Karpas-422 (cell line): ENCODE results near the gene MRPL4. TPM values are rescaled to one million over a fixed set of nuclear protein-coding genes. Genes with fewer than 3 reads are reported as not detected.
A peak's percentile ranks its signal among the peaks of the same experiment; 100 is the strongest.

Experiments used
- DNase-seq: peaks from one replicate; pipeline ENCODE4 v3.0.0-alpha.2; 2015
- H2AFZ ChIP-seq: fragments of 200-600 bp; sonication (generic); 2 replicates; pipeline ENCODE4 v1.6.1; 2014; ENCODE audit warnings: antibody characterized with exemption, low read length, mixed read lengths
- H3K27ac ChIP-seq: fragments of 200-600 bp; sonication (generic); 2 replicates; pipeline ENCODE4 v1.5.1; 2014; ENCODE audit warnings: mild to moderate bottlenecking, low read length, moderate library complexity
- H3K27me3 ChIP-seq: fragments of 200-600 bp; sonication (generic); 2 replicates; pipeline ENCODE4 v1.6.1; 2014; ENCODE audit warnings: low read length, mixed read lengths
- H3K36me3 ChIP-seq: fragments of 200-600 bp; sonication (generic); 2 replicates; pipeline ENCODE4 v1.6.1; 2014; ENCODE audit warnings: low read length, mixed read lengths; ENCODE audit not compliant: insufficient read depth
- H3K4me1 ChIP-seq: fragments of 200-600 bp; sonication (generic); 2 replicates; pipeline ENCODE4 v1.6.1; 2014; ENCODE audit warnings: mild to moderate bottlenecking, low read length, mixed read lengths
- H3K4me2 ChIP-seq: fragments of 200-600 bp; sonication (generic); 2 replicates; pipeline ENCODE4 v1.6.1; 2014; ENCODE audit warnings: low read length, low read depth, mild to moderate bottlenecking; ENCODE audit not compliant: poor library complexity, severe bottlenecking
- H3K4me3 ChIP-seq: fragments of 200-600 bp; sonication (generic); 2 replicates; pipeline ENCODE4 v1.5.1; 2014; ENCODE audit warnings: mild to moderate bottlenecking, antibody characterized with exemption, low read length, mixed read lengths
- H3K79me2 ChIP-seq: fragments of 200-600 bp; sonication (generic); 2 replicates; pipeline ENCODE4 v1.6.1; 2014; ENCODE audit warnings: mild to moderate bottlenecking, low read length, mixed read lengths
- H3K9ac ChIP-seq: fragments of 200-600 bp; sonication (generic); 2 replicates; pipeline ENCODE4 v1.6.0; 2014; ENCODE audit warnings: low read length
- H3K9me2 ChIP-seq: fragments of 200-600 bp; sonication (generic), shearing (Covaris generic); replicated peaks from 2 replicates; pipeline ENCODE4 v1.6.0; 2014; ENCODE audit warnings: mild to moderate bottlenecking, low read length, moderate library complexity; ENCODE audit not compliant: insufficient read depth
- H3K9me3 ChIP-seq: fragments of 300-700, 200-600 bp; sonication (generic); 2 replicates; pipeline ENCODE4 v1.6.1; 2014; ENCODE audit warnings: low read length, mixed read lengths
- H4K20me1 ChIP-seq: fragments of 200-600 bp; sonication (generic); 2 replicates; pipeline ENCODE4 v1.6.1; 2014; ENCODE audit warnings: mild to moderate bottlenecking, antibody characterized with exemption, low read length, low read depth; ENCODE audit not compliant: insufficient read depth
- total RNA-seq: library from RNA; depleted of rRNA; stranded (reverse); fragments of >200 nt; shearing (Covaris generic); gene quantifications from 2 replicates; pipeline ENCODE4 v1.2.3, GENCODE V29; 2014; ENCODE audit warnings: low replicate concordance; rRNA removed

MRPL4 gene
- 78.6 and 136 TPM in 2 replicates for total RNA-seq

- Histone ChIP-seq H3K4me3 (peak within 1 kb of the TSS; percentile 92), H3K9ac (peak within 1 kb of the TSS; percentile 93), H4K20me1 (peaks cover 9% of the 10 kb centered on the region; the same call in 1 of the 2 replicates), H2AFZ (peak within 1 kb of the TSS; percentile 98; the same call in 1 of the 2 replicates), H3K9me3 (no peaks in the 10 kb centered on the region), H3K27me3 (no peaks in the 10 kb centered on the region), H3K79me2 (peaks cover 21% of the 10 kb centered on the region), H3K4me1 (peaks cover 24% of the 10 kb centered on the region), H3K36me3 (peaks cover 15% of the 10 kb centered on the region; the same call in 1 of the 2 replicates), H3K27ac (peak within 1 kb of the TSS; percentile 23; the same call in 1 of the 2 replicates), H3K4me2 (peak within 1 kb of the TSS; percentile 96), H3K9me2 (no peaks in the 10 kb centered on the region)
- DNase-seq = peak; percentile 99
These were observed at the start of gene MRPL4 for GRCh38 chr19:10251792-10252694. Gene MRPL4 (plus strand): TSS chr19:10252214. CDS start chr19:10252254, 40 bp downstream.

- Histone ChIP-seq H3K27me3 (no peaks in the 10 kb centered on the region), H3K4me1 (peaks cover 26% of the 10 kb centered on the region), H3K36me3 (no peaks in the 10 kb centered on the region), H3K4me3 (no peak overlapping the region), H3K9me2 (no peaks in the 10 kb centered on the region), H3K4me2 (no peak overlapping the region), H3K27ac (no peak overlapping the region), H4K20me1 (no peaks in the 10 kb centered on the region), H3K9ac (no peak overlapping the region), H3K79me2 (no peaks in the 10 kb centered on the region), H3K9me3 (no peaks in the 10 kb centered on the region), H2AFZ (no peak overlapping the region)
- no peak for DNase-seq
These were observed 48.3 kb upstream of the MRPL4 start for GRCh38 chr19:10203686-10204085.

- Histone ChIP-seq H2AFZ (no peak overlapping the region), H3K27ac (no peak overlapping the region), H4K20me1 (no peaks in the 10 kb centered on the region), H3K4me2 (no peak overlapping the region), H3K4me3 (no peak overlapping the region), H3K79me2 (no peaks in the 10 kb centered on the region), H3K27me3 (no peaks in the 10 kb centered on the region), H3K36me3 (no peaks in the 10 kb centered on the region), H3K9me2 (no peaks in the 10 kb centered on the region), H3K9ac (no peak overlapping the region), H3K4me1 (peaks cover 22% of the 10 kb centered on the region), H3K9me3 (no peaks in the 10 kb centered on the region)
- no peak for DNase-seq
These were observed 46.4 kb upstream of the MRPL4 start for GRCh38 chr19:10205636-10206035.

GRCh38 chr19:10206226-10206885, 45.7 kb upstream of the MRPL4 start:
- Histone ChIP-seq H2AFZ (no peak overlapping the region), H4K20me1 (no peaks in the 10 kb centered on the region), H3K9ac (no peak overlapping the region), H3K36me3 (no peaks in the 10 kb centered on the region), H3K4me3 (no peak overlapping the region), H3K4me1 (peaks cover 15% of the 10 kb centered on the region), H3K27ac (no peak overlapping the region), H3K79me2 (no peaks in the 10 kb centered on the region), H3K9me3 (no peaks in the 10 kb centered on the region), H3K27me3 (no peaks in the 10 kb centered on the region), H3K9me2 (no peaks in the 10 kb centered on the region), H3K4me2 (no peak overlapping the region)
- DNase-seq = no peak

GRCh38 chr19:10207026-10207425, 45.0 kb upstream of the MRPL4 start:
- Histone ChIP-seq H3K9ac (no peak overlapping the region), H2AFZ (no peak overlapping the region), H3K9me3 (no peaks in the 10 kb centered on the region), H3K27me3 (no peaks in the 10 kb centered on the region), H3K4me3 (no peak overlapping the region), H3K27ac (no peak overlapping the region), H3K9me2 (no peaks in the 10 kb centered on the region), H3K4me2 (no peak overlapping the region), H3K79me2 (no peaks in the 10 kb centered on the region), H4K20me1 (no peaks in the 10 kb centered on the region), H3K36me3 (no peaks in the 10 kb centered on the region), H3K4me1 (peaks cover 14% of the 10 kb centered on the region)
- DNase-seq = no peak

GRCh38 chr19:10209315-10209714, 42.7 kb upstream of the MRPL4 start:
- Histone ChIP-seq H3K9ac (no peak overlapping the region), H3K27ac (no peak overlapping the region), H3K4me3 (no peak overlapping the region), H3K9me3 (no peaks in the 10 kb centered on the region), H3K79me2 (no peaks in the 10 kb centered on the region), H3K27me3 (no peaks in the 10 kb centered on the region), H3K9me2 (no peaks in the 10 kb centered on the region), H3K4me2 (no peak overlapping the region), H3K4me1 (peaks cover 8% of the 10 kb centered on the region), H4K20me1 (no peaks in the 10 kb centered on the region), H2AFZ (no peak overlapping the region), H3K36me3 (no peaks in the 10 kb centered on the region)
- DNase-seq = no peak

- Histone ChIP-seq H3K4me3 (no peak overlapping the region), H3K36me3 (no peaks in the 10 kb centered on the region), H3K4me1 (peaks cover 4% of the 10 kb centered on the region; the same call in 1 of the 2 replicates), H4K20me1 (no peaks in the 10 kb centered on the region), H3K27me3 (no peaks in the 10 kb centered on the region), H3K9me2 (no peaks in the 10 kb centered on the region), H3K79me2 (no peaks in the 10 kb centered on the region), H3K4me2 (no peak overlapping the region), H3K27ac (no peak overlapping the region), H3K9ac (no peak overlapping the region), H3K9me3 (no peaks in the 10 kb centered on the region), H2AFZ (no peak overlapping the region)
- no peak for DNase-seq
These were observed 41.0 kb upstream of the MRPL4 start for GRCh38 chr19:10211061-10211460.

- no peaks in the 10 kb centered on the region for H3K79me2 ChIP-seq
- no peaks in the 10 kb centered on the region for H3K36me3 ChIP-seq
- H3K9ac ChIP-seq = no peak overlapping the region
- no peak overlapping the region for H3K27ac ChIP-seq
- H3K27me3 ChIP-seq = no peaks in the 10 kb centered on the region
- no peaks in the 10 kb centered on the region for H4K20me1 ChIP-seq
- no peak overlapping the region for H2AFZ ChIP-seq
- no peak overlapping the region for H3K4me3 ChIP-seq
- H3K4me2 ChIP-seq = no peak overlapping the region
- H3K9me3 ChIP-seq = no peaks in the 10 kb centered on the region
- no peak for DNase-seq
- H3K4me1 ChIP-seq = peaks cover 4% of the 10 kb centered on the region; the same call in 1 of the 2 replicates
- H3K9me2 ChIP-seq = no peaks in the 10 kb centered on the region
These were observed 40.3 kb upstream of the MRPL4 start for GRCh38 chr19:10211691-10212090.
